Heart right ventricle (tissue), 16 donors: ENCODE data around the gene ABRACL. TPM values are rescaled to one million over a fixed set of nuclear protein-coding genes. Genes with fewer than 3 reads are reported as not detected.

Experiments
- ATAC-seq, 8 donors: fragments of 200-7000 bp; cut with Tn5 transposase; one replicate each; pipeline ENCODE4 v1.9.1; 2020; ENCODE audit warnings: mild to moderate bottlenecking in 8 of 8, moderate library complexity in 8 of 8, moderate number of reproducible peaks in 1 of 8
- DNase-seq, 2 donors: peaks; one replicate each; pipeline ENCODE4 v3.0.0-alpha.2; 2020
- H3K27ac ChIP-seq, 10 donors: fragments of 200-600 bp; sonication (generic) in 2 of 10; one replicate each; pipeline versions ENCODE4 v1.5.0 to v1.8.0; 2020 to 2022; ENCODE audit warnings: mild to moderate bottlenecking in 3 of 10
- H3K27me3 ChIP-seq, 7 donors: fragments of 200-600 bp; one replicate each; pipeline ENCODE4 v1.8.0; 2021 to 2022; ENCODE audit warnings: mild to moderate bottlenecking in 2 of 7
- H3K36me3 ChIP-seq, 9 donors: fragments of 200-600 bp; sonication (generic) in 1 of 9; one replicate each; pipeline versions ENCODE4 v1.5.0 to v1.8.0; 2020 to 2022; ENCODE audit warnings: mild to moderate bottlenecking in 2 of 9
- H3K4me1 ChIP-seq, 9 donors: fragments of 200-600 bp; sonication (generic) in 1 of 9; one replicate each; pipeline versions ENCODE4 v1.5.0 to v1.8.0; 2020 to 2022; ENCODE audit warnings: mild to moderate bottlenecking in 4 of 9
- H3K4me3 ChIP-seq, 10 donors: fragments of 200-600 bp; sonication (generic) in 2 of 10; one replicate each; pipeline versions ENCODE4 v1.5.0 to v1.8.0; 2020 to 2022; ENCODE audit warnings: mild to moderate bottlenecking in 7 of 10, moderate library complexity in 2 of 10
- H3K9me3 ChIP-seq, 11 donors: fragments of 200-600 bp in 10 of 11; sonication (generic) in 2 of 11; one replicate each; pipeline versions ENCODE4 v1.5.0 to v1.8.0; 2013 to 2022; ENCODE audit warnings: mild to moderate bottlenecking in 2 of 11, control low read depth in 1 of 11, moderate library complexity in 1 of 11
- CTCF ChIP-seq, 9 donors: fragments of 200-600 bp; sonication (generic) in 2 of 9; IDR thresholded peaks; one replicate each; pipeline versions ENCODE4 v1.5.0 to v1.8.0; 2021 to 2022; ENCODE audit warnings: antibody characterized with exemption in 9 of 9, mild to moderate bottlenecking in 5 of 9, moderate library complexity in 1 of 9
- WGBS, 2 donors: extraction: QIAGEN DNeasy Blood & Tissue Kit; methylation state at CpG; one replicate each; pipeline ENCODE4 v1.1.7; 2013; ENCODE audit warnings: inconsistent platforms in 1 of 2; 5-methylcytosine and 5-hydroxymethylcytosine counted together
- intact Hi-C, 10 donors: fragments of 100-400 bp; cut with DNase I; formaldehyde crosslinking; loops; one replicate each; pipeline versions ENCODE4 v1.11.1 to v1.14.2; 2022
- long read RNA-seq, 3 donors: library from polyadenylated mRNA; unstranded; transcript quantifications; one replicate each; pipeline ENCODE4 v2.0.0, GENCODE V29; 2020 to 2021
- polyA plus RNA-seq, 2 donors: library from polyadenylated mRNA; stranded (reverse); fragments of 200-250 nt; gene quantifications; one replicate each; pipeline ENCODE4 v1.2.3, GENCODE V29; 2013
- total RNA-seq, 10 donors: library from RNA; stranded (reverse); fragmentation: NEBNext Ultra II Directional in 3 of 10; extraction: Animal tissue kit (Norgen Biotek cat#: 25700) in 3 of 10; gene quantifications; one replicate each; pipeline versions ENCODE4 v1.2.1 to v1.2.4, GENCODE V29; 2021 to 2023
- donor health status: Arrhythmogenic right ventricular cardiomyopathy.
- donor health status: ischemic (EF 13 %, LVEDD 7.1; RV severe dilation, severe dysfunction).
- donor health status: healthy with polysubstance abuse.
- donor health status: DM: no; HTN: yes; CAD: no.
- donor health status: DM: no; HTN: no; CAD: no.
- donor health status: ischemic (EF 25% LVEDD 6.9; RV normal size, moderate dysfunction).
- donor health status: ischemic (EF 25% LVEDD 5.7; RV mildly dilated, moderate dysfunction).
- donor health status: healthy.
- donor health status: DM: yes; HTN: yes; CAD: no.
- donor health status: Ischemic cardiomyopathy.
- donor health status: ischemic (EF 35%, LVEDD 5.7; RV mildly dilated, moderate dysfunction).
- donor health status: nonischemic (EF 11% LVEDD 7.7; RV severe dilation, severe dysfunction).
- donor health status: DM: yes; HTN: yes; CAD: no.
- donor health status: PGD.
- donor health status: ischemic (EF 29% LVEDD 5.4; RV normal size, mild dysfunction).
- donor health status: nonischemic (EF 23%, LVEDD 6.1; RV moderate dilation, normal function).

Gene ABRACL
- total RNA-seq (10 to 100 TPM in 2 of 10 donors, 1 to 10 TPM in 8; 2.6 to 13.9 (median 5.2) TPM), polyA plus RNA-seq (10 to 100 TPM; 10.3 to 20.8 TPM)
- long read RNA-seq, donor 1, partial matches to known transcripts, result 0 of 1 reads
- long read RNA-seq, donor 1, other reads (novel, unspliced or antisense), result 0 of 1 reads
- long read RNA-seq, donor 2, partial matches to known transcripts, result 0 of 3 reads
- long read RNA-seq, donor 2, other reads (novel, unspliced or antisense), result 1 of 3 reads
- long read RNA-seq, donor 3, partial matches to known transcripts, result 0 of 2 reads
- long read RNA-seq, donor 3, other reads (novel, unspliced or antisense), result 0 of 2 reads

GRCh38 chr6:139028658-139029469, at the start of gene ABRACL:
Gene ABRACL (plus strand): TSS chr6:139028745. CDS start chr6:139034161, 5,416 bp downstream.
- Histone ChIP-seq H3K27me3 (no peaks in the 10 kb centered on the region), H3K9me3 (no peaks in the 10 kb centered on the region), H3K36me3 (peaks cover 0 to under 1% (median 0%) of the 10 kb centered on the region in 9 donors), H3K27ac (peak within 1 kb of the TSS; percentile 38 to 96 (median 89)), H3K4me3 (peak within 1 kb of the TSS; percentile 85 to 97 (median 95)), H3K4me1 (peaks cover 0 to 49% (median 18%) of the 10 kb centered on the region in 9 donors)
- intact Hi-C loops, result loop anchor here in 2 of 10 donors (5.0 to 10.0 kb wide), 2 partner anchors 42 to 86 kb away; partner anchors contain the start of gene REPS1 (in 1 of the 2)
- no peak for TF ChIP-seq CTCF (IDR thresholded peaks at IDR 0.05)
- peak; percentile 61 to 64 for DNase-seq
- WGBS, 2 donors, result 0 to 1% methylated on average over 61 to 77 of the region's 77 CpGs
- ATAC-seq, result peak; percentile 71 to 84 (median 78)

- intact Hi-C loops, result no loop called here
- Histone ChIP-seq H3K27ac (no peak overlapping the region), H3K9me3 (no peaks in the 10 kb centered on the region), H3K4me3 (no peak overlapping the region), H3K36me3 (no peaks in the 10 kb centered on the region), H3K27me3 (no peaks in the 10 kb centered on the region), H3K4me1 (peaks cover 0 to 63% (median 31%) of the 10 kb centered on the region in 9 donors)
- DNase-seq (no peak), ATAC-seq (no peak)
- 79 to 86% methylated on average over 2 of the region's 2 CpGs for WGBS, 2 donors
- no peak for TF ChIP-seq CTCF (IDR thresholded peaks at IDR 0.05)
These were observed 49.2 kb upstream of the ABRACL start for GRCh38 chr6:138979365-138979764.

- TF ChIP-seq CTCF (IDR thresholded peaks at IDR 0.05), result no peak
These were observed 48.5 kb upstream of the ABRACL start for GRCh38 chr6:138979813-138980668.

More at GRCh38 chr6:138979813-138980668, 48.5 kb upstream of the ABRACL start:
- peak in 1 of 8 donors; percentile 45 for ATAC-seq
- H3K4me1 ChIP-seq, result peaks cover 0 to 63% (median 37%) of the 10 kb centered on the region in 9 donors
- DNase-seq, result no peak
- H3K27ac ChIP-seq, result no peak overlapping the region
- 90 to 92% methylated on average over 5 of the region's 5 CpGs for WGBS, 2 donors
- H3K27me3 ChIP-seq, result no peaks in the 10 kb centered on the region
- no peaks in the 10 kb centered on the region for H3K36me3 ChIP-seq
- intact Hi-C loops, result loop anchor here in 2 of 10 donors (10.0 kb wide), 1 partner anchor 65 kb away; no protein-coding TSS in a partner anchor
- H3K4me3 ChIP-seq, result no peak overlapping the region
- no peaks in the 10 kb centered on the region for H3K9me3 ChIP-seq
